OCI-LY1 (cell line): ENCODE measurements around the gene NSF.
A peak's percentile ranks its signal among the peaks of the same experiment; 100 is the strongest.

Source experiments
- H2AFZ ChIP-seq: fragments of 200-600 bp; sonication (generic), shearing (Covaris generic); 2 replicates; pipeline ENCODE4 v1.6.0; 2014; ENCODE audit warnings: antibody characterized with exemption, mild to moderate bottlenecking, low read length
- H3F3A ChIP-seq: fragments of 200-600 bp; sonication (generic), shearing (Covaris generic); 2 replicates; pipeline ENCODE4 v1.6.0; 2014; ENCODE audit warnings: mild to moderate bottlenecking, antibody characterized with exemption, low read length, moderate library complexity; ENCODE audit not compliant: insufficient read depth
- H3K27ac ChIP-seq: fragments of 200-600 bp; sonication (generic); 2 replicates; pipeline ENCODE4 v1.5.1; 2014; ENCODE audit warnings: low read length, mixed run types, mild to moderate bottlenecking, low read depth; ENCODE audit not compliant: poor library complexity, severe bottlenecking
- H3K27me3 ChIP-seq: fragments of 200-600 bp; sonication (generic); 2 replicates; pipeline ENCODE4 v1.6.0; 2014; ENCODE audit warnings: antibody characterized with exemption, mild to moderate bottlenecking, low read length, moderate library complexity; ENCODE audit not compliant: insufficient read depth
- H3K36me3 ChIP-seq: fragments of 200-600 bp; sonication (generic); 2 replicates; pipeline ENCODE4 v1.6.1; 2014; ENCODE audit warnings: mild to moderate bottlenecking, antibody characterized with exemption, low read length, moderate library complexity, mixed read lengths; ENCODE audit not compliant: insufficient read depth
- H3K4me1 ChIP-seq: fragments of 200-600 bp; sonication (generic); 2 replicates; pipeline ENCODE4 v1.5.1; 2014; ENCODE audit warnings: mild to moderate bottlenecking, low read length, moderate library complexity; ENCODE audit not compliant: insufficient read depth, severe bottlenecking
- H3K4me2 ChIP-seq: fragments of 200-600 bp; sonication (generic), shearing (Covaris generic); 2 replicates; pipeline ENCODE4 v1.6.1; 2014; ENCODE audit warnings: low read length
- H3K4me3 ChIP-seq: fragments of 200-600 bp; sonication (generic); 2 replicates; pipeline ENCODE4 v1.5.1; 2014; ENCODE audit warnings: low read length, low read depth, mild to moderate bottlenecking, mixed read lengths; ENCODE audit not compliant: poor library complexity, severe bottlenecking
- H3K79me2 ChIP-seq: fragments of 200-600 bp; shearing (Covaris generic); 2 replicates; pipeline ENCODE4 v1.6.1; 2016; ENCODE audit warnings: mixed run types, low read length, mixed read lengths; ENCODE audit not compliant: insufficient read depth
- H3K9ac ChIP-seq: fragments of 200-600 bp; sonication (generic), shearing (Covaris generic); 2 replicates; pipeline ENCODE4 v1.6.1; 2014; ENCODE audit warnings: mild to moderate bottlenecking, low read length, mixed read lengths
- H3K9me2 ChIP-seq: fragments of 200-600 bp; sonication (generic), shearing (Covaris generic); 2 replicates; pipeline ENCODE4 v1.6.1; 2014; ENCODE audit warnings: low read depth, mild to moderate bottlenecking, low read length, mixed read lengths
- H3K9me3 ChIP-seq: fragments of 200-600 bp; shearing (Covaris generic); 2 replicates; pipeline ENCODE4 v1.6.1; 2014; ENCODE audit warnings: low read length, mixed read lengths
- H4K20me1 ChIP-seq: fragments of 200-600 bp; sonication (generic), shearing (Covaris generic); 2 replicates; pipeline ENCODE4 v1.6.0; 2016; ENCODE audit warnings: mild to moderate bottlenecking, low read length; ENCODE audit not compliant: insufficient read depth
- CTCF ChIP-seq: fragments of 200-600 bp; sonication (generic), shearing (Covaris generic); IDR thresholded peaks from 2 replicates; pipeline ENCODE4 v1.5.1; 2017; ENCODE audit warnings: mild to moderate bottlenecking, antibody characterized with exemption, low read length, moderate library complexity, mixed read lengths
- EZH2 ChIP-seq: fragments of 200-600 bp; sonication (generic), shearing (Covaris generic); IDR thresholded peaks from 2 replicates; pipeline ENCODE4 v1.8.0; 2017; ENCODE audit warnings: borderline replicate concordance, mixed run types, mild to moderate bottlenecking, antibody characterized with exemption, low read length, moderate library complexity, mixed read lengths

NSF gene

GRCh38 chr17:46772475-46773220 is 182.2 kb downstream of the NSF start:
- Histone ChIP-seq H3K4me2 (peak overlapping the region; percentile 92), H3K9ac (peak overlapping the region; percentile 83), H3K9me2 (no peaks in the 10 kb centered on the region), H3F3A (no peaks in the 10 kb centered on the region), H3K27me3 (no peaks in the 10 kb centered on the region), H4K20me1 (no peaks in the 10 kb centered on the region), H2AFZ (no peak overlapping the region), H3K4me3 (peak overlapping the region; percentile 75), H3K27ac (peak overlapping the region; percentile 74), H3K4me1 (peaks cover 61% of the 10 kb centered on the region), H3K36me3 (no peaks in the 10 kb centered on the region), H3K79me2 (no peaks in the 10 kb centered on the region), H3K9me3 (no peaks in the 10 kb centered on the region)
- TF ChIP-seq EZH2 (no peak), CTCF (no peak)

- Histone ChIP-seq H3K27ac (peak overlapping the region; percentile 74), H3K9me3 (no peaks in the 10 kb centered on the region), H3K36me3 (no peaks in the 10 kb centered on the region), H4K20me1 (no peaks in the 10 kb centered on the region), H2AFZ (no peak overlapping the region), H3K9me2 (no peaks in the 10 kb centered on the region), H3K9ac (peak overlapping the region; percentile 83; the same call in 1 of the 2 replicates), H3K4me3 (peak overlapping the region; percentile 75), H3K27me3 (no peaks in the 10 kb centered on the region), H3F3A (no peaks in the 10 kb centered on the region), H3K79me2 (no peaks in the 10 kb centered on the region), H3K4me1 (peaks cover 55% of the 10 kb centered on the region), H3K4me2 (peak overlapping the region; percentile 92)
- no peak for TF ChIP-seq EZH2
- TF ChIP-seq CTCF = no peak
These were observed 182.7 kb downstream of the NSF start for GRCh38 chr17:46773221-46773605.

- H4K20me1 ChIP-seq = no peaks in the 10 kb centered on the region
- H3F3A ChIP-seq = no peaks in the 10 kb centered on the region
- H3K36me3 ChIP-seq = no peaks in the 10 kb centered on the region
- H3K27me3 ChIP-seq = no peaks in the 10 kb centered on the region
- H3K9me3 ChIP-seq = no peaks in the 10 kb centered on the region
- H3K4me1 ChIP-seq = peaks cover 51% of the 10 kb centered on the region
- TF ChIP-seq EZH2 (no peak), CTCF (no peak)
- no peak overlapping the region for H3K9ac ChIP-seq
- no peak overlapping the region for H3K4me3 ChIP-seq
- no peaks in the 10 kb centered on the region for H3K79me2 ChIP-seq
- no peak overlapping the region for H3K4me2 ChIP-seq
- no peak overlapping the region for H2AFZ ChIP-seq
- no peaks in the 10 kb centered on the region for H3K9me2 ChIP-seq
- no peak overlapping the region for H3K27ac ChIP-seq
These were observed 183.2 kb downstream of the NSF start for GRCh38 chr17:46773676-46774075.
